Dermis microvascular lymphatic vessel endothelial cell (primary cell): Measurements from ENCODE around the gene GDPD3. TPM values are rescaled to one million over a fixed set of nuclear protein-coding genes. Genes with fewer than 3 reads are reported as not detected.

Experiments used
- DNase-seq, 2 donors: peaks; one replicate each; pipeline versions ENCODE4 v3.0.0 to v3.0.0-alpha.2; 2010; ENCODE audit warnings: low read depth in 2 of 2
- total RNA-seq: library from RNA; depleted of rRNA; stranded (reverse); fragments of >200 nt; gene quantifications from 2 replicates; pipeline ENCODE4 v1.2.1, GENCODE V29; 2014

The GDPD3 gene
- total RNA-seq, 1 donor from 2014 or later: 0.51 TPM

- no peak for DNase-seq
Measured at GRCh38 chr16:30095166-30096078, 17.9 kb downstream of the GDPD3 start.

GRCh38 chr16:30094541-30095165, 18.7 kb downstream of the GDPD3 start:
- no peak for DNase-seq

DNA sequence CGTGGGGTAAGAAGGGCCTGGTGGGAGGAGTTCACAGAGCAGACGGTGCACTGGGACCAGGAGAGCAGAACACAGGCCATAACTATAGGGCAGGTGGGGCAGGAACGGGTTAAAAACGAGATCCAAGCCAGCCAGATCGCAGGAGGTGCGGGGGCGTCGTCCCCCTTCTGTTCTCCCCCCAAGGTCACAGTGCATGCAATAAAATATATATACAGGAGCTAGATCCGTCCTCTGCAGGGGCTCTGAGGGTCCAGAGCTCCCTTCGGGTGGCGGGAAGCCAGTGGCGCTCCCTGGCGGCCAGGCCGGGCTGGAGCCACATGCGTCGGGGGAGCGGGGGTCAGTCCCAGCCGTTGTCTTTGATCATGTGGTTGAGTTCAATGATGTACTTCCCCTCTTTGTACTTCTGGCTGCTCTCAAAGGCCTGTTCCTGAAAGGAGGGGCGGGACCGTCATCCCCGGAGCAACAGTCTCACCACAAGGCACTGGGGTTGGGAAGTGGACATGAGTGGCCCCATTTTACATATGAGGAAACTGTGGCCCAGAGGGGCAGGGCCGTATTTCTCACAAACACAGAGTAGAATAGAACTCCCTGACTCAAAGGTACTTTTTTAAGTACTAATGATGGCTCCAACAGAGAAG, 20.8 kb downstream of the GDPD3 start:
- DNase-seq: peak; percentile 91 to 95

DNA sequence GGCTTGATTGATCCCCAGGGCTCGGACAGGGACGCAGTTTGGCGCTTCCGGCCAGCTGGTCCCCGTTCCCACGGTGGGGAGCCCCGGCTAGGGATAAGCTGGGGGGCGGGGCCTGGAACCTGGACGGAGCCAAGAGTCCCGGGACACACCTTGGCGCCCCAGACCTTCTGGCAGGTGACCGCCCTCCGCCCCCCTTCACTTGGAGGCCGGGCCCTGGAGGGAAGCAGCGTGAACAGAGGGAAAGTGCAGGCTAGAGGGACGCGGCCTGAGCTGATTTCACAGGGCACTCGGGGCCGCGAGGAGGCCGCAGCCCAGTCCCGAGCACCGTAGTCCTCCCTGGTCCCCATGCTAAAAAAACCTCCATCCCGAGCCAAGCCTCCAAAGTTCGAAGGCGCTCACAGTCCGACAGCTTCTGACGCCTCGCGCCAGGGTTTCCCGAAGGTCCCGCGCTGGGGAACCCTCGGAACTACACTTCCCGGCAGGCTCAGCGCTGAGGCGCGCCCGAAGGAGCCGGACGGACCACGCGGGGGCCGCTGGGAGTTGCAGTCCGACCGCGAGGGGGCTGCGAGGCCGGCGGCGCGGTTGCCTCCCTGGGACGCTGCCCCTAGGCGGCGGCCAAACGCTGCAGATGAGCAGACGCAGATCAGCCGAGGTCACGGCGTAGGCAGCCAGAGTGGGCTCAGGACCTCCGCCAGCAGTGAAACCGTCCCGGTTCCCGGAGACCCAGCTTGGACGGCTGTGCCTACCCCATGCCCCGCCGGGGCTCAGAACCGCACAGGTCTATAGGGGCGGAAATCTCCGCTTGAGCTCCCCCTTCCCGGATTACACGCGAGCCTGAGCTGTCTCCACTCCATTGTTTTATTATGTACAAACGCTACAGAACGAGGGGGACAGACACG, 21.6 kb downstream of the GDPD3 start, which contains the start of gene TBX6:
TBX6 (minus strand) TSS at position 451 of the 899 bp plus-strand sequence. CDS start 731 bp downstream, outside the sequence.
- peak; percentile 73 to 93 for DNase-seq

GRCh38 chr16:30090610-30091331, 22.6 kb downstream of the GDPD3 start:
- DNase-seq: no peak

DNA sequence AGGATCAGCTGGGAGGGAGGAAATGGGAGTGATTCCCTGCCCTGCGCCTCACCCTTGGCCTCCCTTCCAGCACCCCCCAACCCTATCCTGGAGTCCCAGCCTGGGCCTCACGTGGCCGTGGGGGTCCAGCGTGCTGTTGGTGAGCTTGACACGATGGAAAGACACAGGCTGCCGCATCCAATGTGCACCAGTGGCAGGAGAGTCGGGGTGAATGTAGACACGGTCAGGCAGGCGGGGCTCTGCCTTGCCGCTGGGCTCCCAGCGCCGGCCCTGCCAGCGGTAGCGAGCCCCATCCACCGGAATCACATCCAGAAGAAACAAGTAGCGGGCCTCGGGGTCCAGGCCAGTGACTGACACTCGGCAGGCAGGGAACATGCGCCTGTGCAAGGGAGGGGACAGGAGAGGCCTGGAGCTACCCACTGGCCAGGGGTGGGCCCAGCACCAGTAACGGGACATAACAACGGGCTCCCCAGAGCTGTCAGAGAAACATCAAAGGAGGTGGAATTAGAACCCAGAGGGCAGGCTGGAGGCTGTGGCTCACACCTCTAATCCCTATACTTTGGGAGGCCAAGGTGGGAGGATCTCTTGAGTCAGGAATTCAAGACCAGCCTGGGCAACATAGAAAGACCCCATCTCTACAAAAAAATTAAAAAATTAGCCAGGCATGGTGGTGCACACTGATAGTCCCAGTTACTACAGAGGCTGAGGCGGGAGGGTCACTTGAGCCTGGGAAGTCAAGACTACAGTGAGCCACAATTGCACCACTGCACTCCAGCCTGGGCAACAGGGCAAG, 24.3 kb downstream of the GDPD3 start:
- DNase-seq: no peak

DNA sequence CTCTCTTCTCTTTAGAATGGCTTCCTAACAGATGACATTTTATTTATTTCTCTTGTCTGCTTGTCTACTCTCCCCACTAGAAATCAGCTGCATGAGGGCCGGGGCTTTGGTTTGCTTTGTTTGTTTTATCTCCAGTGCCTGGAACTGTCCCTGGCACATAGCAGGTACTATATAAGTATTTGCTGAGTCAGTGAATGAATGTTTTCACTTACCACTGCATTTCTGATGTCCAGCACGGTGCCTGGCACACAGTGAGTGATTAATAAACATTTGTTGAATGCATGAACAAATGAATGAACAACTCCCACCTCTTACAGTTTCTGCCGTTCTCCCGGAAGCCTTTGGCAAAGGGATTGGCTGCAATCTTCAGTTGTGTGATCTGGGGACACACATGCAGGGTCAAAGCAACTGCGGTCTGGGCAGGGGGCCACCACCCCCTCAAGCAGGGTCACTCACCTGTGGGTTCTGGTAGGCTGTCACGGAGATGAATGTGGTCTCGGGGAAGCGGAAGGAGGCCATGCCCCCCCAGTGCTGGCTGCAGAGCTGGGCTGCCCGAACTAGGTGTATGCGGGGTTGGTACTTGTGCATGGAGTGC, 25.0 kb downstream of the GDPD3 start:
- DNase-seq: no peak

GRCh38 chr16:30087181-30087898, 26.0 kb downstream of the GDPD3 start:
- DNase-seq: no peak

DNA sequence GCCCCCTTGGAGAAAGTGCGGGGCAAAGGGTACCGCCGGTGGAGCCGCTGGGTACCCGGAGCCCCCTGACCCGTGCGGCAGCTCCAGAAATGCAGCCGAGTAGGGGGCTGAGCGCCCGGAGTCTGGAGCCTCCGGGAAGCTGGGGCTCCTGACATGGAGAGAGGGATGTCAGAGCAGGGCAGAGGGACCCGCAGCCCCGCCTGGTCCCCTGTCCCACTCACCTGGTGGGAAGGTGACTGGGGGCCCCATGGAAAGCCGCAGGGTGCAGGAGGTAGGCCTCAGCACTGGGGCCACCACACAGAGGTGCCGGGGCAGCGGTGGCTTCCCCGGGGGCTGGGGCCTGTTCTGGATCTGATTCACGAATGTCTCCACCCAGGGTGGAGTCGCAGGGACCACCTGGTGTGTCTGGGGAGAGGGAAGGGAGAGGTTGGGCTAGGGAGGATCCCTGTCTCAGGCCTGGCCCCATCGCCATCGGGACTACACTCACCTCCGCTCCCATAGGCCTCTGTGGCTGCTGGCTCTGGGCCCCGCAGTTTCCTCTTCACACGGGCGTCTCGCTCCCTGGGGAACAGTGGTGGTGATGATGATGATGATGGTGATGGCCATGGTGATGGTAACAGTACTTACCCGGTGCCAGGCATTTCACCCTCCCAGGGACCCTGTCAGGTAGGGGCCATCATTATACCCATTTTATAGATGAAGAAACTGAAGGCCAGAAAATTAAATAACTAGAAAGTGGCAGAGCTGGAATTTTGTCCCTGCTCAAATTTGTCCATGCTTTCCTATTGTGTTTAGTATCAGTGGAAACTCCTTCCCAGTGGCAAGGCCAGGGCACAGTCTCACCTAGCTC, 26.8 kb downstream of the GDPD3 start:
- DNase-seq: no peak

GRCh38 chr16:30085820-30086219, 27.5 kb downstream of the GDPD3 start:
- DNase-seq: no peak

DNA sequence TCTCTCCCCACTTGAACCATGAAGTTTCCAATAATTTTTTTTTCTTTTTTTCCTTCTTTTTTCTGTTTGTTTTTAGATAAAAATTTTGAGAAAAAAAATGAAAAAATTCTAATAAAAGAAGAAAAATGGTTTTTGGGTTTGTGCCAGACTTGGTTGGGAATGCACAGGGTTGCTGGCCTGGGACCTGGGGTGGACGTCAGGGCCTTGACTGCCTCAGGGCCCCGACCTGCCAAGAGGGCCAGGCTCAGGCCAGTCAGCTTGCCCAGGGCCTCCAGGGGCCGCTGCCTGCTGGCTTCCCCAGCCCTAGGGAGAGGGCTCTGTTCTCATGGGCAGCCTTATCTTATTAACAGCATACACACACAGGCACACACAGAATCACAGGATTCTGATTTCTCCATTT, 28.1 kb downstream of the GDPD3 start:
- no peak for DNase-seq

GRCh38 chr16:30084816-30085159, 28.5 kb downstream of the GDPD3 start:
- no peak for DNase-seq

DNA sequence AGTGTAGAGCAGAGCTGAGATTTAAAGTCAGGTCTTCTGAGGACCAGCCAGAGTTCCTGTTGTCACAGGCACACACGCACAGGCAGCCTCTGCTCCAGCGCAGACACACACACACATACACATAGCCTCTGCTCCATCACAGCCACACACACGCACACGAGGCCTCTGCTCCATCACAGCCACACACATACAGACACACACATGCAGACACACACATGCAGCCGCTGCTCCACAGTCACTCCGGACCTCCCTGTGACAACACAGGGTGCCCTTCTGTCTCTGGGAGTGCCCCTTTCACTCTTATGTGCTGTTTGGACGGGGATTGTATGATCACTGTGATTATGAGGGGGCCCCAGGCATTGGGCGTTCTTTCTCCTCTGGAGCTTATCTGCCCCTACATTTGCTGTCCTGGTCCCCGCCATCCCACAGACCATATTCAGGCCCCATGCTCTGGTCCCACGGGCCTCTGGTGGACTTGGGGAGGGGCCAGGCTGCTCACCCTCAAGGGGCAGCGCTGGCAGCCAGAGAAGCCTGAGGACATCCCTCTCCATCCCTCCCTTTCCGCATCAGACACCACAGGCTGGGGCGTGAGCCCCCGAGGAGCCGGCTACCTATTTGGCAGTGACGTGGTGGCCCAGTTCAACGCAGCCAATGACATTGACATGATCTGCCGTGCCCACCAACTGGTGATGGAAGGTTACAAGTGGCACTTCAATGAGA, 29.1 kb downstream of the GDPD3 start:
- no peak for DNase-seq

DNA sequence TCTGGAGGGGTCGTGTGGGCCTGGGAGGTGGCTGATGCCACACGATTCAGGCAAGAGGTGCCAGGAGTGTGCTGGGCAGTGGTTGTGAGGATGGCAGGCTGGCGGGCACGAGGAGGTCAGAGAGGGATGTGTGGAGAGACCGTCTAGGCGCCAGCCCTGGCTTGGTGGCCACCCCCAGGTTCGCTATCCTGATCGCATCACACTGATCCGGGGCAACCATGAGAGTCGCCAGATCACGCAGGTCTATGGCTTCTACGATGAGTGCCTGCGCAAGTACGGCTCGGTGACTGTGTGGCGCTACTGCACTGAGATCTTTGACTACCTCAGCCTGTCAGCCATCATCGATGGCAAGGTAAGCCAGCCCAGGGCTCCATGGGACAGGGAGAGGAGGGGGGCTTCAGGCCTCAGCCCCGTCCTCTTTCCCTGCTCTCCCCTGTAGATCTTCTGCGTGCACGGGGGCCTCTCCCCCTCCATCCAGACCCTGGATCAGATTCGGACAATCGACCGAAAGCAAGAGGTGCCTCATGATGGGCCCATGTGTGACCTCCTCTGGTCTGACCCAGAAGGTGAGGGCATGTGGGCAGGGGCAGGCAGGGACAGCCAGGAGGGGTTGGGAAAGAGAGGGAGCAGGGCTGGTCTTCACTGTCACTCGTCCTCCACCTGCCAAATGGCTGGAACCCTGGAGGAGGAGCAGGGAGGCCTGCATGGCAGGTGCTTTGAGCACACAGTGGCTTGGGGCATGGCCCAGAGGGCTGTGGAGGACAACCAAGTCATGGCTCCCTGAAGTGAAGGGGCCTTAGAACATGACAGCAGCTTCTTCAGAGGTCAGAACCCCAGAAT, 29.9 kb downstream of the GDPD3 start:
- DNase-seq: no peak

GRCh38 chr16:30082545-30083090, 30.7 kb downstream of the GDPD3 start:
- no peak for DNase-seq

DNA sequence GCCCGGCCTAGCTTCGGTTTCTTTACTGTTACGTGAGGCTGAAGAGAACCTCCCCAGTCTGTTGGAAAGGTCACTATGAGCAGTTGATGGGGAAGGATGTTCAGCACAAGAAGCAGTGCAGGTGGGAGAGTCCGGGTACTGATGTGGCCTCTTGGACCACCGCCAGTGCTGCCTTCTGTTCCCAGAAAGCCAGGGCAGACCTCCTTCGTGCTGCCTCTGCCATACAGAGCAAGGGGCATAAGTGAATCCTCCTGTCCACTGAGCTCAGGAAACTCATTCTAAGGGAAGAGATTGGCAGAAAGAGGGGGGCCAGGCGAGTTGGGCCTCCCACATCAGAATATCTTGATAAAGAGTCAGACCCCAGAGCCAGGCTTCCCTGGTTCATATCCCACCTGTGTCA, 33.9 kb downstream of the GDPD3 start:
- DNase-seq: no peak
